NCI-H2196 (cell line): ENCODE results near the gene SPATA9.
"Not testable (repeated sequence)": the region's sequence is repeated elsewhere in the genome, so short reads cannot be mapped to it uniquely, and the experiment has no call there.

Experiments
- DNase-seq: peaks from one replicate; lab custom pipeline; 2025; ENCODE audit not compliant: unreplicated experiment; lab: John Stamatoyannopoulos, UW

The SPATA9 gene

DNA sequence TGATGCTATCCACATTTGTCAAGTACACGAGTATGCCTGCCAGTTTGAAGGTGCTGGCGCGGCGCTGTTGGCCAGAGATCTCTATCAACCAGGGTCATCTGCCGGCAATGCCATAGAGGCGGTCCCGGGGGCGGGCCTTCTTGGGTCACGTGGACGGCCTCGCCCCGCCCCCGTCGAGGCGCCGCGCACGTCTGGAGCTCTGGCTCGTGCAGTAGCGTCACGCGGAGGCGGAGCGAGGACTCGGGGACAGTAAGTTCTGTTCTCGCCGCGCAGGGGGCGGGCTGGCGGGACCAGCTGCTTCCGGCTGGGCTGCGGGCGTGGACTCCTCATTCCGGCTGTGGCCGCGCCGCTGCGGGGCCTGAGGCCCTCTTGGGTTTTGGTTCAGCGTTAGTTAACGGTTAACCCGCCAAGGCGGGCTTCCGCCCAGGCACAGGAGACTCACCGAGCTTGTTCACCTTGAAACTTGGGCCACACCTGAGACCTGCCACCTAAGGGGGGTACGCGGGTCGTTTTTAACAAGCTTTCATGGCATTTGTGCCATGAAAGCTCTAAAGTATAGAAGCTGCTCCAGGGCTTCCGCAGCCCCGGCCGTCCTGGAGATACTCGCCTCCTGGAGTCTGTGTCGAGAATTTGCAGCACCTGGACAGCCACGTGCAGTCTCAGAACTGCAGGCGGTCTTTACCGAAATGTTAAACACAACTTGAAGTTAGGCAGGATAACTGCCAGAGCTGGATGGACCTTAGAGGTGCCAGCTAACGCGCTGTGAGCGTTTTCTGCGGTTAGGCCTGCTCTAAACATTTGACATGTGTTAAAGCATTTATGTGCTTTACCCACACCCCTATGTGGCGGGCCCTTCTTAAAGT is 36.0 kb downstream of the SPATA9 start, which contains the start of gene RFESD:
Gene RFESD, plus strand, starts transcription at position 209 of the 863 bp plus-strand sequence. CDS start 5,495 bp downstream, outside the sequence.
- DNase-seq: peak; percentile 91

DNA sequence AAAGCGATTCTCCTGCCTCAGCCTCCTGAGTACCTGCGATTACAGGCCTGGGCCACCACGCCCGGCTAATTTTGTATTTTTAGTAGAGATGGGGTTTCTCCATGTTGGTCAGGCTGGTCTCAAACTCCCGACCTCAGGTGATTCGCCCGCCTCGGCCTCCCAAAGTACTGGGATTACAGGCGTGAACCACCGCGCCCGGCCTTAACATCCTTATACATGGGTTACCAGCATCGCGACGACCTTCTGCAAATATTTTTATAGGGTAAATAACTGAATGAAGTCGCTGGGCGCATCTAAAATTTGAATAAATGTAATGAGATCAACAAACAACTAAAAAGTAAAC is 36.6 kb downstream of the SPATA9 start:
- DNase-seq: not testable (repeated sequence)

DNA sequence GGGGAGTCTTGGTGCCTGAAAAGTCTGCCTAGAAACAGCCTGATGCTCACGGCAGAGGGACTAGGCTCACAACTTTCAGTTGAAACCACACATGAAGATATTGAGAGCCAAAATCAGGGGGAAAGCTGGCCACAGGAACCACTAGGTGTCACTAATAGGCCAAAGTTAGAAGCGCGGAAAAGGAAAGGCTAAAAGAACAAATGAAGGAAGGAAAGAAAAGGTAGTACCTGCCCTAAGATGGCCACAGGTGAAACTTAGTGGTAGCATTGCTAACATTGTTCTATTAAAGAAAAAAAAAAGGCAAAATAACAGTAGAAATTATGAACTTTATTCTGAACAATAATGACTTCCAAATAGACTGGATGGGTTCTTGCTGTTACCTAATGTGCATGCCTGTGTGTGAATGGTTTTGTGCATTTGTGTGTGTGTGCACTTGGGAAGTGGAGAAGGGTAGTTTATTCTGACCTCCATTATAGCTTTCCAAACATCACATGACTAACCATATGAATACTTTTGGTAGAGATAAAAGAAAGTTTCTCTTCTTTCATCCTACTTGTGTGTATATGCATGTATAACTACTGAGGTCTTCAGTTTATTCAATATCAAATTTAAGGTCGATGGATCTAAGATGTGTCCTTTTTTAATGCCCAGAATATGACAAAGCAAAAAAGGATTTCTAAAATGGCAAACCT is 38.3 kb downstream of the SPATA9 start:
- peak; percentile 26 for DNase-seq

DNA sequence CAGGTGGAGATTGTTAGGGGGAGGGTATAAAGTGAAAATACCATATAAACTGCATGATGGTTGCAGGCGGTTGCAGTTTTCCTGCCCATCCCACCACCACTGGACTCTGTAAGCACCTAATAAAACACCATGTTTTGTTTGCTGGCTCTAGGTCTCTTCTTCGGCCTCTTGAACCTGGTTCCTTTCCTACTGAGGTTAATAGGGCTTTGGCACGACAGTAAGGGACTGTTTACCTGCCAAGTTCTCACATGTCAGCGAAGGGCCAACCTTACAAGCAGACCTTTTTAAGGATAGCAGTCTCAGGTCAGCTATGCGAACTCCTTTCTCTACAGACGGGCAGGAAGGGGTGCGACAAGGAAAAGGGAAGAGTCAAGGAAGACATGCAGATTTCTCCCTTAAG is 39.6 kb downstream of the SPATA9 start:
- no peak for DNase-seq

DNA sequence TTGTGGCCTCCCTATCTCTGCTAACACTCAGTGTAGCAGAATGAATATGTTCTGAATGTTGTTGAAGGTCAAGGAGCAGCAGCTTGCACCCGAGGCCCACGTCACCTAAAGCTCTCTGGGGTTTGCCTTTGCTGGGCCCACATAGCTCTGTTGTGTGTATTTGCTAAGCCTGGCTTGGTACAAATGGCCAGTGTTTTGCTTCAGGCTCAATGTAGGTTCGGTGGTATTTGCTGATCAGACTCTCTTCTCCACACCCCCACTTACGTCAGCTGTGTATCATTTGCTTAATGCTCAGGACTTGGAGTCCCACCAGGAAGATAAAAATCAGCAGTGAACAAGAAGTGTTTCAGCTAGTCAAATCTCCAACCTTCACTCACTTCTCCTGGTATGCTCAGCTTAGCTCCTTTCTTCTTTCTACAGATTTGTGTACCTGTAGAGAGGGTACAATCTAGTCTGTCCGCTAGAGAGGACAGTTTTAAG is 41.0 kb downstream of the SPATA9 start:
- DNase-seq: no peak

DNA sequence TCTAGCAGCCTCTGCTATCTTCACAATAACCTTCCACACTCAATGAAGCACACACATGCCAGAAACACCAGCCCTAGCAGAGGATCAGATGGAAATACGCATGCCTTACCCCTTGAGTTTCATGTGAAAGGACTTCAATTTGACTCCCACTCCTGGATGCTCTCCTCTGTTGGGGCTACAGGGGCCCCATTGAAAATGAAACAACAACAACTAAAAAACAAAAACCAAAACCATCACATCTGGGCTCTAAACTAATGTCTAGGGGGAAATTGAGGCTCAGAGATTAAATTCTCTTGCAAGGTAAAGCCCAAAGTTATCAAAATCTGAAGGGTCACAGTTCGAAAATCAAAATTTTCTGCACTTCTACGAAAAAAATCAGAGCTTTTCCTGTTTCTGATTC is 44.2 kb downstream of the SPATA9 start:
- DNase-seq: no peak

DNA sequence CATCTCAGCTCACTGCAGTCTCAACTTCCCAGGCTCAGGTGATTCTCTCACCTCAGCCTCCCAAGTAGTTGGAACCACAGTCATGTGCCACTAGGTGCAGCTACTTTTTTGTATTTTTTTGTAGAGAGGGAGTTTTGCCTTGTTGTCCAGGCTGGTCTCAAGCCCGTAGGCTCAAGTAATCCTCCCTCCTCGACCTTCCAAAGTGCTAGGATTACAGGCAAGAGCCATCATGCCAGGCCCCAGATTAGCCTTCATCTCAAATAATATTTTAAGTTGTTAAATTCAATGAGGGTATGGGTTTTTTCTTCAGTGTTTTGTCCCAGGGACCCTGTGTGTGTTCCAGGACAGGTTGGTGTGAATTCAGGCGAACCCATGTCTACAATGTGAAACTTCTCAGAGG is 48.7 kb downstream of the SPATA9 start:
- no peak for DNase-seq

DNA sequence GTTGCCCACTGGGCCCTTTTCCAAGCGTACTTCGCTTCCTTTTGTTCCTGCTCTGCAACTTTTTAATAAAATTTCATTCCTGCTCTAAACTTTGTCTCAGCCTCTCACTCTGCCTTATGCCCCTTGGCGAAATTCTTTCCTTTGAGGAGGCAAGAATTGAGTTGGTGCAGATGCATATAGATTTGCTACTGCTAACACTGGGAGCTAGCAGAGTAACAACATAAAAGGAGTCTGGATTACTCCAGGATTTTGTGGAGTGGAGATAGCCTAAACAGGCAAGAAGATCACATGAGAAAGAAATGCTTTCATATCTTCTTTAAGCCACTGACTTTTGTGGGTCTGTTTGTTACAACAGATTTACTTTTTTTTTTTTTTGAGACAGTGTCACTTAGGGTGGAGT is 49.1 kb downstream of the SPATA9 start:
- no peak for DNase-seq

DNA sequence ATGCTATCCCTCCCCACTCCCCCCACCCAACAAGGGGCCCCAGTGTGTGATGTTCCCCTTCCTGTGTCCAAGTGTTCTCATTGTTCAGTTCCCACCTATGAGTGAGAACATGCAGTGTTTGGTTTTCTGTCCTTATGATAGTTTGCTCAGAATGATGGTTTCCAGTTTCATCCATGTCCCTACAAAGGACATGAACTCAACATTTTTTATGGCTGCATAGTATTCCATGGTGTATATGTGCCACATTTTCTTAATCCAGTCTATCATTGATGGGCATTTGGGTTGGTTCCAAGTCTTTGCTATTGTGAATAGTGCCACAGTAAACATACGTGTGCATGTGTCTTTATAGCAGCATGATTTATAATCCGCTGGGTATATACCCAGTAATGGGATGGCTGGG is 49.8 kb downstream of the SPATA9 start:
- DNase-seq: not testable (repeated sequence)

DNA sequence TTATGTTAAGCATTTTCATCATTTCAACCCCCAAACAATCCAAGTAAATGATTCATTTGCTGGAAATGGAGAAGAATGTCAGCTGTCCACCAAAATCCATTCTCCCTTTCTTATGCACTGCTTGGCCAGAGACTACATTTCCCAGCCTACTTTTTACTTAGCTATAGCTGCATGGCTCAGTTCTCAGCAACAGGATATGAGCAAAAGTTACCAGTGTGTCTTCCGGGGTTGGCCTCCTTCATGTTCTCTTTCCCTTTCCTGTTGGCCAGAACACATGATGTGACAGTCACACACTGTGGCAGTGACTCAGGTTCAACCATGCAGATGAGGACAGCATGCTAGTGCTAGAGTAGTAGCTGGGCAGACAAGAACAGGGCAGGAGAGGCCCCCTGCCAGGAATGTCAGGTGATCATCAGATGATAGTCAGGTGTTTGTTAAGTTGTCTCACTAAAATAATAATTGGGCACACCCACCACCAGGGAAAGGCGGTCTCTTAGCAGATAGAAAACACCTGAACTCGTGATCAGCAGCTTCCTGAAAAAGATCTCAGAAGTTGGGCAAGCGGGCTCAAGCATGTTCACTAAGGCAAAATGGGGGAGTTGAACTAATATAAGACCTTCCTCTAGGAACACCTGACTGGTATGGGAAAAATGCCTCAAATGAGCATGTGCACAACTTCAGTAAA is 50.7 kb downstream of the SPATA9 start:
- no peak for DNase-seq

DNA sequence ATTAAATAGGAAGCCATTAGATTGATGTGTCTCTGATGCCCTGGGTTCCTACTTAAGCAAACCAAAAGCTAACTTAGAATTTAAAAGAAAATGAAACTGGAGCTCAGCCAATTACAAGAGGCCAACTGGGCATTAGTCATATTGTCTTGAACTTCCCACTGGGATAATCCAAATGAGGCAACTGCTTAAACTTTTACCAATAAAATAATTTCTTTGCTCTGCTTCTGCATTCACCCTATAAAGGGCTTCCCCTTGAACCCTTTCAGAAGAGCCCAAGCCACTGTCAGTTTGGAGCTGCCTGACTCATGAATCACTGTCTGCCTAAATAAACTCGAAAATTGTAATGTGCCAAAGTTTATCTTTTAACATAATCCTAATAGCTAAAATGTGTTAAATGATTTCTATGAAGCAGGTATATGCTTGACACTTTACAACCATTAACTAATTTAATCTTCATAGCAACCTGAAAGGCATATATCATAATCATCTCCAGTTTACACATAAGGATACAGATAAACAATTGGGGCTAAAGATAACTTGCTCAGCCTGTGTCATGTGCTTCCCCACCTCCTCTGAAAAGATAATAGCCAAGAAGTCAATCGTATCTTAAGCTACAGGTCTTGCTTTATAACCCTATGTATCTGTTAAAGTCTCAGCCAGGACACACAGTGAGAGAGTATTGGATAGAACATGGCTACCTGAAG is 51.4 kb downstream of the SPATA9 start:
- DNase-seq: no peak

DNA sequence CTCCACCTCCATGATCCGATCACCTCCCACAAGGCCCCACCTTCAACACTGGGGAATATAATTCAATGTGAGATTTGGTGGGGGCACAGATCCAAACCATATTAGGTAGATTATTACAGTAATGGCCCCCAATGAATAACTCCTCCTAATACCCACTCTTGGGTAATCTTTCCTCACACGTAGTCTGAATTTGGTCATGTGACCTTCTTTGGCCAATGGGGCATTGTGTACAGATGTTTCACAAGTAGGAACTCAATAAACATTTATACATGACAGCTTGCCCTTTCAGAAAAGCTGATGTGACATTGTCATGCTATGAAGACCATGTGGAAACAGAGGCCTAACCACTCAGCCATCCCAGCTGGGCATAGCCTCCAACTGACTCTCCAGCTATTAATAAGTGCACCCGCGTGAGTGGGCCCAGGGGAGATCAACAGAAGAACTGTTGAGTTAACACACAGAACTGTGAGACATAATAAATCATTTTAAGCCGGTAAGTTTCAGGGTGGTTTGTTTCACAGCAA is 52.3 kb downstream of the SPATA9 start:
- DNase-seq: no peak

DNA sequence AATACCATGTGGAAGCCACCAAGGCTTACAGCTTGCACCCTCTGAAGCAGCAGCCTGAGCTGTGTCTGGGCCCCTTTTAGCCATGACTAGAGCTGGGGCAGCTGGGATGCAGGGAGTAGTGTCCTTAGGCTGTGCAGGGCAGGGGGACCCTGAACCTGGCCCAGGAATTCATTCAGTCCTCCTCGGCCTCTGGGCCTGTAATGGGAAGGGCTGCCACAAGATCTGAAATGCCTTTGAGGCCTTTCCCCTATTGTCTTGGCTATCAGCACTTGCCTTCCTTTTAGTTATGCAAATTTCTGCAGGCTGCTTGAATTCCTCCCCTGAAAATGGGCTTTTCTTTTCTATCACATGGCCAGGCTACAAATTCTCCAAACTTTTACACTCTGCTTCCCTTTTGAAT is 53.9 kb downstream of the SPATA9 start:
- no peak for DNase-seq

DNA sequence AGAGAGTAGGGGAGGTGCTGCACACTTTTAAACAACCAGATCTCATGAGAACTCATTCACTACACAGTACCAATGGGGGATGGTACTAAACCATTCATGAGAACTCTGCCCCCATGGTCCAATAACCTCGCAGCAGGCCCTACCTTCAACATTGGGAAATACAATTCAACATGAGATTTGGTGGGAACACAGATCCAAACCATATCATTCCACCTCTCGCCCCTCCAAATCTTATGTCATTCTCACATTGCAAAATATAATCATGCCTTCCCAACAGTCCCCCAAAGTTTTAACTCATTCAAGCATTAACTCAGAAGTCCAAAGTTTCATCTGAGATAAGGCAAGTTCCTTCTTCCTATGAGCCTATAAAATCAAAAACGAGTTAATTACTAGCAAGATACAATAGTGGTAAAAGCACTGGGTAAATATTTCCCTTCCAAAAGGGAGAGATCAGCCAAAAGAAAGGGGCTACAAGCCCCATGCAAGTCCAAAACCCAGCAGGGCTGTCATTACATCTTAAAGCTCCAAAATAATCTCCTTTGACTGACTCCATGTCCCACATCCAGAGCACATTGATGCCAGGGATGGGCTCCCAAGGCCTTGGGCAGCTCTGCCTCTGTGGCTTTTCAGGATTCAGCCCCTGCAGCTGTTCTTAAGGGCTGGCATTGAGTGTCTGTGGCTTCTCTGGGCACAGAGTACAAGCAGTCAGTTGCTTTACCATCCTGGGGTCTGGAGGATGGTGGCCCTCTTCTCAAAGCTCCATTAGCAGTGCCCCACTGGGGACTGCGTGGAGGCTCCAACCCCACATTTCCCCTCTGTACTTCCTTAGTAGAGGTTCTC is 54.6 kb downstream of the SPATA9 start:
- DNase-seq: no peak

DNA sequence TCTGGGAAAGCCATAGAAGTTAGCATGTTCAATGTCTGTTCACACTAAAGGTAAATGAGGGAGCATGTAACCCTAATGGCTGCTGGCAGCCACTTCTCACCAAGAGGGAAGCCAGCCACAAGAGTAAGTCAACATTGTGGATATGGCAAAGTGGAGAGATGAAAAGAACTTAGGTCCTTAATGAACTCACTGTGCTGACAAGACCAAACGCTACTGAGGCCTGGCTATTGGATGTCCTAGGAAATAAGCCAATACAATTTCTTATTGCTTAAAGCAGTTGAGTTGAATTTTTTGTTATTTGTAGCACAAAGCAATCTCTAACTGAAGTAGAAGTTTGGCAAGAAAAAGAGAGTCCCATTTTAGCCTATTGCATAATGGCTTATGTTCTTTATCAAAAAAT is 56.1 kb downstream of the SPATA9 start:
- DNase-seq: no peak

DNA sequence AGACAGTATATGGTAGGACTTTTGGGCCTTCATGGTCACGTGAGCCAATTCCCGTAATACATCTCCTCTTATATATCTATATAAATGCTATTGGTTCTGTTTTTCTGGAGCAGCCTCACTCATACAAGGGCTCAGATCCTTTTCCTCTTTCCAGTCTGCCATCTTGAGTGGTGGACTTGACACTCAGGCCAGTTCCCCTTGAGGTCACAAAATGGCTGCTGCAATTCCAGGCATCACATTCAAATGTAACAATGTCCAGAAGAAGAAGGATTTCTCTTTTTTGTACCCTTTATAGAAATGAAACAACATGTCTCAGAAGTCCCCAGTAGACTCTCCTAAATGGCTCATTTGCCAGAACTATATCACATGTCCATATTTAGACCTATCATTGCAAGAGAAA is 58.4 kb downstream of the SPATA9 start:
- DNase-seq: no peak

DNA sequence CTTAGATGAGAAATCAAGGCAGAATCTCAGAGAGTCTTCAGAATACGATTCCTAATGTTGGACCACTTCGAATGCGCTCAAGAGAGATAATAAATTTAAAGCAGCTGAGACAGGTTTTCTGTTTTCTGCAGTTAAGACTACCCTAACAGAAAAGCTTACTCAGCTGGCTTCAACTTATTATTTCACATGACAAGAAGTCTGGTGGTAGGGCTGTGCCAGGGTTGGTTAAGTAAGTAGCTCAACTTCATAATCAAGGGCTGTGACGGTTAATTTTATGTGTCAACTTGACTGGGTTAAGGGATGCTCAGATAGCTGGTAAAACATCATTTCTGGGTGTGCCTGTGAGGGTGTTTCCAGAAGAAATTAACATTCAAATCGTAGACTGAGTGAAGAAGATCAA is 59.1 kb downstream of the SPATA9 start:
- DNase-seq: no peak

DNA sequence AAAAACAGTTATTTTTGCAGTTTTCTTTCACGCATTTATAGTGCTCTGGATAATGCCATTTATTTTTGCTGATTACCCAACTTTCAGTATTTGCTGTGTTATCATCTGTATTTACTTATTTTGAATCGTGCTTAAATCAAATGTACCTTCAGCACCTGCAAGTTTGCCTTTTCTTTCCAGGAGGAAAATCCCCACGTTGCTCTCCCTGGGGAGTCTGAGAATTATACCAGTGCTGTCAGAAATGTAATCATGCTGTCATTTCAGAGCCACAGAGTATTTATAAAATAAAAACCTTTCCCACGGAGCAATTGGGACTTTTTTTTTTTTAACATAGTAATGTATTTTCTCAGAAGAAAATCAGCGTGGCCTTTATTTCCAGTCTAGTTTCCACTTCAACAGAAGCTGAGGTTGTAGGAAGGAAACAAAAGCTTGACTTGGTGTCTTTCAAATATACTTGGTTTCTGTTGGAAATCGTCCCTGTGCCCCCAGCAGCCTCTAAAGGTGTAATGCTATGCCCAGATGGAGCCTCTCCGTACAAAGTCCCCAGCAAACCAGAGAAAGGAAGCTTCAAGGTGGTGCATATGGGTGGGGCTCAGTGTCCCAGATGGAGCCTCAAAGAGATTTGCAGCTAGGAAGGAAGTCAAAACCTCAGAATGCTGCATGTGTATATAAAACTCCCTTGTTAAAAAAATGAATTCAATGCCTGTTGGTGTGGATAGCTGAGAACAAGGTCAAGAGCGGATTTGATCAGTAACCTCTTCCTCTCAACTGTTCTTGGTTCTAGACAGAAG is 60.8 kb downstream of the SPATA9 start:
- no peak for DNase-seq
